Panc1 (cell line): Measurements from ENCODE around the gene MAGI2. TPM values are rescaled to one million over a fixed set of nuclear protein-coding genes. Genes with fewer than 3 reads are reported as not detected.

ENCODE experiments used
- ATAC-seq: fragments of 200-7000 bp; cut with Tn5 transposase; 2 replicates; pipeline ENCODE4 v1.9.1; 2020; ENCODE audit warnings: mild to moderate bottlenecking, moderate library complexity
- BruUV-seq: library from RNA; stranded (reverse); fragments of 400-500 nt; replicated peaks from 2 replicates; lab custom pipeline; 2021; lab: Mats Ljungman, UMichigan
- CTCF ChIA-PET: fragments of 300-600 bp; sonication (Branson Sonifier 250); formaldehyde crosslinking; loops from one replicate; lab custom pipeline; 2022; ENCODE audit warnings: antibody characterized with exemption; lab: Charles Lee
- POLR2A ChIA-PET: fragments of 300-600 bp; sonication (Branson Sonifier 250); formaldehyde crosslinking; loops from one replicate; lab custom pipeline; 2022; ENCODE audit warnings: antibody characterized with exemption; lab: Charles Lee
- DNase-seq: peaks from one replicate; pipeline ENCODE4 v3.0.0-alpha.2; 2010; ENCODE audit warnings: low read depth, low spot score
- H3K27ac ChIP-seq: 2 replicates; pipeline ENCODE4 v1.5.1; 2011; ENCODE audit warnings: mild to moderate bottlenecking, low read length, inconsistent platforms
- H3K27me3 ChIP-seq: fragments of 200-500 bp; sonication (Bioruptor generic); 2 replicates; pipeline ENCODE4 v1.6.0; 2014; ENCODE audit warnings: low read length, inconsistent platforms; ENCODE audit not compliant: control insufficient read depth, insufficient read depth
- H3K36me3 ChIP-seq: fragments of 200-500 bp; sonication (Bioruptor generic); 2 replicates; pipeline ENCODE4 v1.5.1; 2014; ENCODE audit warnings: inconsistent platforms, mild to moderate bottlenecking, low read length, moderate library complexity; ENCODE audit not compliant: control insufficient read depth, insufficient read depth
- H3K4me1 ChIP-seq: 2 replicates; pipeline ENCODE4 v1.5.1; 2011; ENCODE audit warnings: inconsistent platforms, mild to moderate bottlenecking, low read length, moderate library complexity; ENCODE audit not compliant: control insufficient read depth, insufficient read depth
- H3K4me3 ChIP-seq, 2 experiments: 2 replicates each; pipeline ENCODE4 v1.5.1; 2011 to 2012; ENCODE audit warnings: low read depth in 2 of 2, low read length in 2 of 2, mild to moderate bottlenecking in 2 of 2, inconsistent platforms in 1 of 2, moderate library complexity in 1 of 2
- H3K9me3 ChIP-seq: fragments of 200-500 bp; sonication (Bioruptor generic); 2 replicates; pipeline ENCODE4 v1.5.1; 2014; ENCODE audit warnings: low read depth, mild to moderate bottlenecking, inconsistent platforms, low read length, moderate library complexity; ENCODE audit not compliant: control insufficient read depth, insufficient read depth
- CTCF ChIP-seq: fragments of 450-650 bp; IDR thresholded peaks from 2 replicates; pipeline ENCODE4 v1.5.1; 2017; ENCODE audit warnings: mild to moderate bottlenecking
- SIN3A ChIP-seq: IDR thresholded peaks from 2 replicates; pipeline ENCODE4 v1.6.1; 2012; ENCODE audit warnings: low read depth, mild to moderate bottlenecking, low read length, moderate library complexity, borderline replicate concordance; ENCODE audit not compliant: insufficient read depth
- TCF7L2 ChIP-seq: IDR thresholded peaks from 2 replicates; pipeline ENCODE4 v1.6.1; 2011; ENCODE audit warnings: mild to moderate bottlenecking, low read depth, low read length, inconsistent platforms
- in situ Hi-C: cut with HindIII; loops from 2 replicates; pipeline ENCODE4 v1.10.0; 2016; ENCODE audit warnings: low sequenced_read_pairs, low pct_unique_long_range_greater_than_20kb
- intact Hi-C: fragments of 100-400 bp; cut with micrococcal nuclease; formaldehyde crosslinking; loops from one replicate; pipeline ENCODE4 v1.10.0; 2022; ENCODE audit not compliant: unreplicated experiment
- total RNA-seq: library from RNA; stranded (reverse); gene quantifications from one replicate; pipeline ENCODE4 v1.2.1, GENCODE V29; 2021; ENCODE audit not compliant: unreplicated experiment

Gene MAGI2
- total RNA-seq, 1 experiment from 2014 or later = 5.4 TPM

- in situ Hi-C loops = no loop called here
- Histone ChIP-seq H3K9me3 (no peaks in the 10 kb centered on the region; the same call in 1 of the 2 replicates), H3K4me3 (no peak overlapping the region), H3K4me1 (peaks cover 32% of the 10 kb centered on the region), H3K36me3 (no peaks in the 10 kb centered on the region), H3K27me3 (no peaks in the 10 kb centered on the region), H3K27ac (peak overlapping the region; percentile 34; the same call in 1 of the 2 replicates)
- no TSS peak for BruUV-seq
- intact Hi-C loops = no loop called here
- no peak for ATAC-seq
- ChIA-PET CTCF (no interaction called here), POLR2A (no interaction called here)
- TF ChIP-seq CTCF (no peak), SIN3A (no peak)
- no peak for DNase-seq
Measured at GRCh38 chr7:79312022-79312421, 141.4 kb downstream of the MAGI2 start.

GRCh38 chr7:79308192-79308591 is 145.3 kb downstream of the MAGI2 start:
- H3K36me3 ChIP-seq = no peaks in the 10 kb centered on the region
- ATAC-seq (peak; percentile 87), DNase-seq (no peak)
- ChIA-PET CTCF (interaction anchor here (0.6 to 1.1 kb wide), 3 partner anchors 10 to 366 kb away, joined by 3 to 9 read pairs (median 7); no protein-coding TSS in a partner anchor), POLR2A (interaction anchor here (0.6 kb wide), 1 partner anchor 145 kb away, joined by 6 read pairs; the partner anchor contains the start of gene MAGI2)
- peak overlapping the region; percentile 88 for H3K27ac ChIP-seq
- no peak overlapping the region for H3K4me3 ChIP-seq
- no peaks in the 10 kb centered on the region for H3K27me3 ChIP-seq
- no peaks in the 10 kb centered on the region; the same call in 1 of the 2 replicates for H3K9me3 ChIP-seq
- peaks cover 34% of the 10 kb centered on the region for H3K4me1 ChIP-seq
- peak; percentile 63 for TF ChIP-seq CTCF
- no peak for TF ChIP-seq SIN3A
- in situ Hi-C loops = no loop called here
- intact Hi-C loops = no loop called here
- BruUV-seq = no TSS peak

GRCh38 chr7:79307376-79307775 is 146.1 kb downstream of the MAGI2 start:
- DNase-seq = no peak
- intact Hi-C loops = no loop called here
- Histone ChIP-seq H3K36me3 (no peaks in the 10 kb centered on the region), H3K4me1 (peaks cover 34% of the 10 kb centered on the region), H3K27me3 (no peaks in the 10 kb centered on the region), H3K9me3 (no peaks in the 10 kb centered on the region; the same call in 1 of the 2 replicates), H3K27ac (peak overlapping the region; percentile 88), H3K4me3 (no peak overlapping the region)
- peak; percentile 1; the same call in 1 of the 2 replicates for TF ChIP-seq CTCF
- TF ChIP-seq TCF7L2 = no peak
- BruUV-seq = no TSS peak
- no peak for ATAC-seq
- ChIA-PET CTCF (interaction anchor here (0.9 kb wide), 1 partner anchor 25 kb away, joined by 3 read pairs; no protein-coding TSS in a partner anchor), POLR2A (interaction anchor here (0.6 kb wide), 1 partner anchor 146 kb away, joined by 6 read pairs; the partner anchor contains the start of gene MAGI2)
- in situ Hi-C loops = no loop called here
